Limb (tissue), 2 donors: ENCODE data around the gene STK38L.

Source experiments
- DNase-seq, 2 donors: peaks; one replicate each; pipeline ENCODE4 v3.0.0-alpha.2; 2016; ENCODE audit errors: extremely low spot score in 2 of 2

The STK38L gene

DNA sequence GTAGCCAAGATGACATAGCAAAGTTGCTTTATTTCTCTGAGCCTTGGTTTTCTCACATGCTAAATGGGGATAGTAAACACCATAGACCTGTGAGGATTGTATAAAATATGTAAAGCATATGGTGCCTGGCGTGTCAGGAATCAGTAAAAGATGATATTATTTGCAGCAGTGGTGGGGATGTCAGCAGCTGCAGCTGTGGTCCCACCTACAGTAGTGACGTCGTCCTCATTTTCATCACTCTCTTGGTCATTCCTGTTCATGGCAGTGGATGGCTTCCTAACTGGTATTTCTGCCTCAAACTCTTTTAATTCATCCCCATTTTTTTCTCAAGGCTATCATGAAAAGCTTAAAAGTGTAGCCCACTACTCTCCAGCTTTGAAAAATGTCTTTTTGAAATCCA is 100.7 kb downstream of the STK38L start:
- no peak for DNase-seq

DNA sequence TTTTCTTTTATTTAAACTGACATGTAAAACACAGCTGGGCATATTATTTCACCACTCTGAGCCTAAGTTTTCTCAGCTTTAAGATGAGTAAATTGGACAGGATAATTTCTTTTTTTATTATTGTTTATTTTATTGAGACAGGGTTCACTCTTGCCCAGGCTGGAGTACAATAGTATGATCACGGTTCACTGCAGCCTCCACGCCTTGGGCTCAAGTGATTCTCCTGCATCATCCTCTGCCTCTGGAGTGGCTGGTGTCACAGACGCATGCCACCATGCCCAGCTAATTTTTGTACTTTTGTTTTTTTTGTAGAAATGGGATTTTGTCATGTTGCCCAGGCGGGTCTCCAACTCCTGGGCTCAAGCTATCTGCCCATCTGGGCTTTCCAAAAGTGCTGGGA is 101.3 kb downstream of the STK38L start:
- no peak for DNase-seq

DNA sequence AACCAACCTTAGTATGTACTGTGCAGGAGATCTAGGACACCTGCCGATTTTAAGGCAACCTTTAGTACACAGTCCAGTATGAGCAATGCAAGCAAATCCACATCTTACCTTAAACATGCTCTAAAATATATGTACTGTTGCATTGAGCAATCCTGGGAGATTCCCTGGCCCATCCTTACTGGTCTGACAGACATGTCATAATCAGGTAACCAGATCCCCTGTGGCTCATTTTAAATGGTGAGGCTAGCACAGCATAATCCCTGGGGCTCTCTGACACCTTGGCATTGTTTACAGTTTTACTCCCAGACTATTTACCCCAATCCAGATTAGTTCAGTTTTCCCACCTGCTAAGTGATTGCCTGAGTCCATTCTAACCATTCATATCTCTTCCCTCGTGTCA is 103.7 kb downstream of the STK38L start:
- DNase-seq = no peak

DNA sequence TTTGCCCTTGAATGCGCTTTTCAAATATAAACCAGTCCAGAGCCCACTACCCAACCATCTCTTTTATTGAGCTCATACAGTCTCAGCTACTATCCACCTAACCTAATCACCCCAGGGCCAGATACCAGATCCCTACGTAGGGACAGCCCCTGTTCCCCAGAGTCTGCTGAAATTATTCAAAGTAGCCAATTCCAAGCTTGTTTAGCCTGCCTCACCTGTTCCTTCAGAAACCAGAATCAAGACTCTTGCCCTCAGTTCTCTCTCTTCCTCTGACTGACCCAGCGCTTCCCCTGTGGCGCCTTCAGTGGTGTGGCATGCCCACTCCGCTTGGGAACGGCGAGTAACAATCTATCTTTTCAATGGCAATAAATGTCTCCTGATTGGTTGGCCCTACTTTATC is 107.4 kb downstream of the STK38L start:
- DNase-seq = no peak

DNA sequence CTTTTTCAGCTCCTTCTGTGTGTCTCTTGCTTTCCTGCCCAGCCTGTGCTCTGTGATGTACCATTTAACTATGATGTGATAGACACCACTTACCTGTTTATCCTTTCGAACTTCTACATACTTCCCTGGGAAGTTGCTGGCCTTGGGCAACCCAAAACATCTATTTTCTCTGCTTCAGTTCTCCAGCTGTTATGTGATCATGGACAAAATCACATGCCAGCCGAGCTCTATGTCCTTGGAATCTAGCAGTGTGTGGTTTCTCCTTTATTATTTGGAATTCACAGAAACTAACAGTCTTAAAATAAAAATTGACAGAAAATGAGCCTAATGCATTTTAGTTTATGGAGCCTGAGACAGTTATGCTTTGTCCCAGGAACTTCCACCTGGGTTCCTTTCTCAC is 111.4 kb downstream of the STK38L start:
- DNase-seq = no peak

DNA sequence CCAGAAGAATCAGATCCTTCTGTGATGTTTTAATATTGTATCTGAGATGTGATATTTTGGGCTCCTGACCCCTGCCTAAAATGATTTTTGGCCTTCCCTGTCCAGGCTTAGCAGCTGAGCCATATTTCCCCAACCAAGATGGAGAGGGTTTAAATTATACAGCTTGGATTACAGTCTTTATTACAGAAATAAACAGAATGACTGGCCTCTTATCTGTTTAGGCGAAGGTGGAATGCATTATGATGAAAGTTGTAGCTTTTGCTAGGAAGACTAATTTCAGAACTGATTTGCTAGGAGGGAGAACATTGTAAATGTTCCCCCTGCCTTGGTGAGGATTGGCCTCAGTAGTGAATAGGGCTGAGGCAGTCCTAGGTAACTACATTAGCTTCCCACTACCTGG is 111.9 kb downstream of the STK38L start:
- no peak for DNase-seq

DNA sequence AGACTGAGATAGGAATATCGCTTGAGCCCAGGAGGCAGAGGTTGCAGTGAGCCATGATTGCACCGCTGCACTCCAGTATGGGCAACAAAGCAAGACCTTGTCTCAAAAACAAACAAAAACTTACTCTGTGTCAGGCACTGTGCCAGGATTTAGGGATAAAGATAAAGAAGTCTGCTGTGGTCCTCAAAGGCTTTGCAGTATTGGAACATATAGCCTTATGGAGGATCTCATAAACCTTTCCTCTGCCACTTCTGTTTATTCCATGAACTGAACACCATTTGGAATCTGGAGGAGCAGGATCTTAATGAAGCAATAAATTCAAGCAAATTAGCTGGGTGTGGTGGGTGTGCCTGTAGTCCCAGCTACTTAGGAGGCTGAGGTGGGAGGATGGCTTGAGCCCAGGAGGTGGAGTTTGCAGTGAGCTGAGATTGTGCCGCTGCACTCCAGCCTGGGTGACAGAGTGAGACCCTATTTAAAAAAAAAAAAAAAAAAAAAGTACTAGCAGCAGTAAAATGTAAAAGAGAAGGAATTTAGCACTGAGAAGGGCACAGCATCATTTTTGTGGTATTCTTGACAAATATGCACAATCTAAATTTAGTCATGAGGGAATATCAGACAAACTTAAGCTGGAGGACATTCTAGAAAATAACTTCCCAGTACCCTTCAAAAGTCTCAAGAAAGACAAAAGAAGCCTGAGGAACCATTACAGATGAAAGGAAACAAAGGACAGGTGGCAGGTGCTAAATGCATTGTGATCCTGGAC is 115.7 kb downstream of the STK38L start:
- DNase-seq = no peak

DNA sequence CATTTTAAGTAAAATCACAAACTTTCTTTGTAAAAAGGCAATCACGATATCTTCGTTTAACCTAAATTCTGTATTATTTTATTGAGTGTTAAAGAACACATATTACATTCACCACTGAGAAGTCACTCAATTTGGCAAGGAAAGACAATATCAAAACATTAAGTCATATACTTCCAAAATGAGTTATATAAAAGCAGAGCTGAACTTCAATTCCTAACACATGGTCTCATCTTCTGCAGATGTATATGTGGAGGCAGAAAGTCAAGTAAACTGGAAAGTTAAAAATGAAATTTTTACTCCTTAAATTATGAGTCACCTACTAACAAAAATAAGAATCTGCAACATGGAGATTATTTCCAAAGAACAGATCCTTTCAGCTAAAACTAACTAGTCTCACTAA is 117.3 kb downstream of the STK38L start:
- DNase-seq = peak in 1 of 2 donors; percentile 3

DNA sequence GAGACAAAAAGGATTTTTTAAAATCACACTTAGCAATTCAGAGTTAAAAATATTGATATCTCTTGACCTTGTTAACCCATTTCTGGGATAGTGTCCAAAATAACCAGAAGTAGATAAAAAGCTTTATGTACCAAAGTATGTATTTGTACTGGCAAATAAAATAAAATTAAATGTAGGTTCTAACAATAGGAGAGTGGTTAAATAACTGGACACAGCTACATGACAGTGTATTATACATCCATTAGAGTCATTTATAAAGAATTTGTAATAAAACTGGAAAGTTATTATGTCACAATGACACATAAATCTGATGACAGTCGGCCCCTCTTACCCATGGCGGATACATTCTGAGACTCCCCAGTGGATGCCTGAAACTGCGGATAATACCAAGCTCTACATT is 122.5 kb downstream of the STK38L start:
- no peak for DNase-seq

DNA sequence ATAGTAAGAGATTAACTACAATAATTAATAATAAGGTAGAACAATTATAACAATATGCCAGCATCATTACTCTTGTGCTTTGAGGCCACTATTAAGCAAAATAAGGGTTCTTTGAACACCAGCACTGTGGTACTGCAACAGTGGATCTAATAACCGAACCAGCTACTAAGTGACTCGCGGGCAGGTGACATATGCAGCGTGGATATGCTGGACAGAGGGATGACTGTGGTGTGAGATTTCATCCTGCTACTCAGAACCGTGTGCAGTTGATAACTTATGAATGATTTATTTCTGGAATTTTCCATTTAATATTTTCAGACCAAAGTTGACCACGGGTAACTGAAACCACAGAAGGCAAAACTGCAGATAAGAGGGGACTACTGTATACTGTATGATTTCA is 123.0 kb downstream of the STK38L start:
- DNase-seq = no peak
